ENCODE data around the gene PER2.
"Not testable (repeated sequence)": the region's sequence is repeated elsewhere in the genome, so short reads cannot be mapped to it uniquely, and the experiment has no call there.

PER2 gene

GRCh38 chr2:238277695-238278094 lies 10.7 kb downstream of the PER2 start:
- Histone ChIP-seq H3K4me3 (ENCODE audit: low read depth, low read length) (no peak overlapping the region), H3K79me2 (ENCODE audit: control insufficient read depth, insufficient read depth, low read length, poor library complexity) (no peaks in the 10 kb centered on the region), H4K8ac (ENCODE audit: low read depth, low read length) (no peak overlapping the region), H2BK120ac (ENCODE audit: insufficient read depth, low read length, poor library complexity) (no peak overlapping the region), H2BK5ac (ENCODE audit: low read depth, low read length, poor library complexity) (no peak overlapping the region), H3K14ac (ENCODE audit: low read length) (no peak overlapping the region), H3K9ac (ENCODE audit: low read length) (no peak overlapping the region), H2AFZ (ENCODE audit: insufficient read depth, low read length, poor library complexity) (no peak overlapping the region), H3K4me1 (ENCODE audit: control insufficient read depth in 1 of 2, insufficient read depth in 2 of 2, low read length in 2 of 2) (peaks cover 0 to 2% of the 10 kb centered on the region in 2 experiments), H3K27ac (ENCODE audit: low read depth, low read length) (no peak overlapping the region), H3K18ac (ENCODE audit: low read length) (no peak overlapping the region), H2BK12ac (ENCODE audit: low read length) (no peak overlapping the region), H3K23ac (ENCODE audit: low read length) (no peak overlapping the region), H4K12ac (ENCODE audit: low read depth, low read length) (no peak overlapping the region), H3K9me3 (ENCODE audit: insufficient read depth, low read depth, low read length) (peaks cover 4% of the 10 kb centered on the region), H3K4me2 (ENCODE audit: low read length) (no peak overlapping the region), H2AK5ac (ENCODE audit: low read length) (no peak overlapping the region), H3K27me3 (ENCODE audit: insufficient read depth, low read length) (no peaks in the 10 kb centered on the region), H3K79me1 (ENCODE audit: low read length) (no peaks in the 10 kb centered on the region), H4K91ac (ENCODE audit: low read depth, low read length) (no peak overlapping the region), H3K36me3 (ENCODE audit: control insufficient read depth in 1 of 2, insufficient read depth in 2 of 2, low read length in 2 of 2) (peaks cover 3 to 6% of the 10 kb centered on the region in 2 experiments), H3K4ac (ENCODE audit: low read depth, low read length) (no peak overlapping the region)
- DNase-seq, result no peak
- no CpG with 5 or more reads among the region's 15 CpGs for whole genome bisulfite sequencing (ENCODE audit: extremely low coverage, insufficient coverage, insufficient read length)

GRCh38 chr2:238274152-238274865 lies 14.1 kb downstream of the PER2 start:
- Histone ChIP-seq H3K18ac (ENCODE audit: low read length) (no peak overlapping the region), H2BK120ac (ENCODE audit: insufficient read depth, low read length, poor library complexity) (no peak overlapping the region), H3K36me3 (ENCODE audit: control insufficient read depth in 1 of 2, insufficient read depth in 2 of 2, low read length in 2 of 2) (peaks cover 6 to 8% of the 10 kb centered on the region in 2 experiments), H3K27me3 (ENCODE audit: insufficient read depth, low read length) (no peaks in the 10 kb centered on the region), H3K4ac (ENCODE audit: low read depth, low read length) (no peak overlapping the region), H2BK5ac (ENCODE audit: low read depth, low read length, poor library complexity) (no peak overlapping the region), H3K23ac (ENCODE audit: low read length) (no peak overlapping the region), H4K91ac (ENCODE audit: low read depth, low read length) (no peak overlapping the region), H3K27ac (ENCODE audit: low read depth, low read length) (no peak overlapping the region), H3K79me2 (ENCODE audit: control insufficient read depth, insufficient read depth, low read length, poor library complexity) (no peaks in the 10 kb centered on the region), H3K14ac (ENCODE audit: low read length) (no peak overlapping the region), H3K4me2 (ENCODE audit: low read length) (no peak overlapping the region), H2BK12ac (ENCODE audit: low read length) (no peak overlapping the region), H3K4me1 (ENCODE audit: control insufficient read depth in 1 of 2, insufficient read depth in 2 of 2, low read length in 2 of 2) (peaks cover 18 to 21% of the 10 kb centered on the region in 2 experiments), H4K12ac (ENCODE audit: low read depth, low read length) (no peak overlapping the region), H3K9me3 (ENCODE audit: insufficient read depth, low read depth, low read length) (peaks cover 4% of the 10 kb centered on the region), H2AFZ (ENCODE audit: insufficient read depth, low read length, poor library complexity) (no peak overlapping the region), H4K8ac (ENCODE audit: low read depth, low read length) (no peak overlapping the region), H2AK5ac (ENCODE audit: low read length) (no peak overlapping the region), H3K9ac (ENCODE audit: low read length) (no peak overlapping the region), H3K4me3 (ENCODE audit: low read depth, low read length) (no peak overlapping the region), H3K79me1 (ENCODE audit: low read length) (peaks cover 1% of the 10 kb centered on the region)
- DNase-seq, result no peak
- no CpG with 5 or more reads among the region's 20 CpGs for WGBS (ENCODE audit: extremely low coverage, insufficient coverage, insufficient read length)

DNA sequence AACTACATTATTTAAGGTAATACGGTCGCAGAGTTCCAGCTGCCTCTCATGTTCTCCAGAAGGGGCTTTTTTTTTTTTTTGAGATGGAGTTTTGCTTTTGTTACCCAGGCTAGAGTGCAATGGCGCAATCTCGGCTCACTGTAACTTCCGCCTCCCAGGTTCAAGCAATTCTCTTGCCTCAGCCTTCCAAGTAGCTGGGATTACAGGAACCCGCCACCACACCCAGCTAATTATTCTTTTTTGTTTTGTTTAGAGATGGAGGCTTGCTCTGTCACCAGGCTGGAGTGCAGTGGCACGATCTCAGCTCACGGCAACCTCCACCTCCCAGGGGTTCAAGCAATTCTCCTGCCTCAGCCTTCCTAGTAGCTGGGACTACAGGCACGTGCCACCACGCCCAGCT lies 15.0 kb downstream of the PER2 start:
- not testable (repeated sequence) for H3K9ac ChIP-seq (ENCODE audit: low read length)
- peaks cover 18 to 21% of the 10 kb centered on the region in 2 experiments for H3K4me1 ChIP-seq (ENCODE audit: control insufficient read depth in 1 of 2, insufficient read depth in 2 of 2, low read length in 2 of 2)

GRCh38 chr2:238272156-238272555 lies 16.3 kb downstream of the PER2 start:
- no peaks in the 10 kb centered on the region for H3K9me3 ChIP-seq (ENCODE audit: insufficient read depth, low read depth, low read length)
- no peak overlapping the region for H4K91ac ChIP-seq (ENCODE audit: low read depth, low read length)
- peaks cover 24 to 28% of the 10 kb centered on the region in 2 experiments for H3K4me1 ChIP-seq (ENCODE audit: control insufficient read depth in 1 of 2, insufficient read depth in 2 of 2, low read length in 2 of 2)
- no peak overlapping the region for H3K27ac ChIP-seq (ENCODE audit: low read depth, low read length)
- H2BK120ac ChIP-seq (ENCODE audit: insufficient read depth, low read length, poor library complexity), result no peak overlapping the region
- H3K27me3 ChIP-seq (ENCODE audit: insufficient read depth, low read length), result no peaks in the 10 kb centered on the region
- H3K79me1 ChIP-seq (ENCODE audit: low read length), result peaks cover 7% of the 10 kb centered on the region
- no peaks in the 10 kb centered on the region for H3K79me2 ChIP-seq (ENCODE audit: control insufficient read depth, insufficient read depth, low read length, poor library complexity)
- H4K12ac ChIP-seq (ENCODE audit: low read depth, low read length), result no peak overlapping the region
- no peak for DNase-seq
- H3K9ac ChIP-seq (ENCODE audit: low read length), result no peak overlapping the region
- no peak overlapping the region for H3K4me2 ChIP-seq (ENCODE audit: low read length)
- no peak overlapping the region for H4K8ac ChIP-seq (ENCODE audit: low read depth, low read length)
- H3K4me3 ChIP-seq (ENCODE audit: low read depth, low read length), result no peak overlapping the region
- no peak overlapping the region for H3K23ac ChIP-seq (ENCODE audit: low read length)
- WGBS (ENCODE audit: extremely low coverage, insufficient coverage, insufficient read length), result no CpG with 5 or more reads among the region's 4 CpGs
- H2AK5ac ChIP-seq (ENCODE audit: low read length), result no peak overlapping the region
- no peak overlapping the region for H3K14ac ChIP-seq (ENCODE audit: low read length)
- H3K4ac ChIP-seq (ENCODE audit: low read depth, low read length), result no peak overlapping the region
- peaks cover 6 to 8% of the 10 kb centered on the region in 2 experiments for H3K36me3 ChIP-seq (ENCODE audit: control insufficient read depth in 1 of 2, insufficient read depth in 2 of 2, low read length in 2 of 2)
- H2BK5ac ChIP-seq (ENCODE audit: low read depth, low read length, poor library complexity), result no peak overlapping the region
- H2AFZ ChIP-seq (ENCODE audit: insufficient read depth, low read length, poor library complexity), result no peak overlapping the region
- no peak overlapping the region for H3K18ac ChIP-seq (ENCODE audit: low read length)
- H2BK12ac ChIP-seq (ENCODE audit: low read length), result no peak overlapping the region

More for the DNA sequence above, 15.0 kb downstream of the PER2 start:
- not testable (repeated sequence) for H3K79me1 ChIP-seq (ENCODE audit: low read length); H3K27me3 ChIP-seq (ENCODE audit: insufficient read depth, low read length); H3K23ac ChIP-seq (ENCODE audit: low read length); H2AK5ac ChIP-seq (ENCODE audit: low read length); DNase-seq; H2BK12ac ChIP-seq (ENCODE audit: low read length); H3K4me2 ChIP-seq (ENCODE audit: low read length); H3K4ac ChIP-seq (ENCODE audit: low read depth, low read length); H4K8ac ChIP-seq (ENCODE audit: low read depth, low read length); H3K4me3 ChIP-seq (ENCODE audit: low read depth, low read length); H4K91ac ChIP-seq (ENCODE audit: low read depth, low read length); H2BK5ac ChIP-seq (ENCODE audit: low read depth, low read length, poor library complexity); H3K79me2 ChIP-seq (ENCODE audit: control insufficient read depth, insufficient read depth, low read length, poor library complexity); H3K36me3 ChIP-seq (ENCODE audit: control insufficient read depth in 1 of 2, insufficient read depth in 2 of 2, low read length in 2 of 2); H3K27ac ChIP-seq (ENCODE audit: low read depth, low read length); H3K18ac ChIP-seq (ENCODE audit: low read length); H3K14ac ChIP-seq (ENCODE audit: low read length); H2BK120ac ChIP-seq (ENCODE audit: insufficient read depth, low read length, poor library complexity); H3K9me3 ChIP-seq (ENCODE audit: insufficient read depth, low read depth, low read length); H2AFZ ChIP-seq (ENCODE audit: insufficient read depth, low read length, poor library complexity); H4K12ac ChIP-seq (ENCODE audit: low read depth, low read length)
- WGBS (ENCODE audit: extremely low coverage, insufficient coverage, insufficient read length), result no CpG with 5 or more reads among the region's 10 CpGs

Data from trophoblast cell (in vitro differentiated cells and primary cell).